ENCODE measurements around the gene CNTNAP3.
"Not testable (repeated sequence)": the region's sequence is repeated elsewhere in the genome, so short reads cannot be mapped to it uniquely, and the experiment has no call there.

GRCh38 chr9:39085311-39085710, 202.7 kb downstream of the CNTNAP3 start:
- TF ChIP-seq YY1 (IDR thresholded peaks at IDR 0.05; ENCODE audit: low read depth, low read length); CTCF (IDR thresholded peaks at IDR 0.05; ENCODE audit: control extremely low read depth in 1 of 3, insufficient read depth in 1 of 3, low read depth in 1 of 3, low read length in 3 of 3); SIN3A (conservative IDR thresholded peaks at IDR 0.05 in 1 of 2, IDR thresholded peaks at IDR 0.05 in 1 of 2; ENCODE audit: low read depth in 1 of 2, low read length in 2 of 2); GABPA (IDR thresholded peaks at IDR 0.05; ENCODE audit: borderline replicate concordance, insufficient read depth, low read length); CBX5 (IDR thresholded peaks at IDR 0.05; ENCODE audit: low read depth, low read length); POLR2A (IDR thresholded peaks at IDR 0.05; ENCODE audit: control extremely low read depth in 1 of 2, low read depth in 2 of 2, low read length in 2 of 2); EZH2 (IDR thresholded peaks at IDR 0.05; ENCODE audit: low read depth, low read length, severe bottlenecking); SP1 (IDR thresholded peaks at IDR 0.05; ENCODE audit: low read depth, low read length); POLR2AphosphoS5 (IDR thresholded peaks at IDR 0.05; ENCODE audit: low read depth, low read length); CBX8 (IDR thresholded peaks at IDR 0.05; ENCODE audit: borderline replicate concordance, low read depth, low read length): not testable (repeated sequence)

Measured in H1 (cell line).